Right atrium auricular region (tissue), 2 donors: Measurements from ENCODE around the gene ADGRG6. TPM values are rescaled to one million over a fixed set of nuclear protein-coding genes. Genes with fewer than 3 reads are reported as not detected.

Source experiments
- DNase-seq: peaks from one replicate; pipeline ENCODE4 v3.0.0-alpha.2; 2019; ENCODE audit warnings: low spot score
- H3K27ac ChIP-seq, 2 donors: fragments of 200-600 bp; sonication (generic); 1 replicate in 1 of 2; 2 replicates in 1 of 2; pipeline ENCODE4 v1.5.1; 2016 to 2019
- H3K27me3 ChIP-seq, 2 donors: fragments of 200-600 bp; sonication (generic); one replicate each; pipeline versions ENCODE4 v1.5.1 to v1.6.0; 2017 to 2019
- H3K36me3 ChIP-seq: fragments of 200-600 bp; sonication (generic); one replicate; pipeline ENCODE4 v1.5.1; 2016
- H3K4me1 ChIP-seq, 2 donors: fragments of 200-600 bp; sonication (generic); one replicate each; pipeline versions ENCODE4 v1.5.1 to v1.6.0; 2017 to 2019
- H3K4me3 ChIP-seq, 2 donors: fragments of 200-600 bp; sonication (generic); 1 replicate in 1 of 2; 2 replicates in 1 of 2; pipeline ENCODE4 v1.5.1; 2017 to 2019; ENCODE audit warnings: mild to moderate bottlenecking in 1 of 2, moderate library complexity in 1 of 2
- H3K9me3 ChIP-seq, 2 donors: fragments of 200-600 bp; sonication (generic); one replicate each; pipeline ENCODE4 v1.5.1; 2019
- total RNA-seq, 2 donors: library from RNA; depleted of rRNA; stranded (reverse); fragments of >200 nt; gene quantifications; one replicate each; pipeline ENCODE4 v1.1.0, GENCODE V29; 2016
- TF ChIP-seq, protein P1 (sequence below), 2 donors: fragments of 200-600 bp; sonication (generic); IDR thresholded peaks; one replicate each; pipeline ENCODE4 v1.5.1; 2019; ENCODE audit warnings: antibody characterized with exemption in 2 of 2

The ADGRG6 gene
- total RNA-seq, 2 donors from 2014 or later, result 9.2 to 20.6 TPM

DNA sequence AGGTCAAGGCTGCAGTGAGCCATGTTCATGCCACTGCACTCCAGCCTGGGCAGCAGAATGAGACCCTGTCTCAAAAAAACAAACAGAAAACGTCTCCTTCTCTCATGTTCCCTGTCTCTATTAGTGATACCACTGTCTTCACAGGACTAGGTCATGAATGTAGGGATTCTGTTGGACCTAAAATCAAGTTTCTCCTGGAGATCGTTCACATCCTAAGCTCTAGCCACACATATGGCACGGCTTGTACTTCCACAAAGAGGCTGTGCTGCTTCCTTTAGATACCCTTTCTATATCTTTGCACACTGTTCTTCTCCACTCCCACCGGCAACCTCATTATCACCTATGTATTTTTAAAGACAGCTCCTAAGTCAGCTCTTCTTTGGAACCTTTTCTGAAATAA is 96.5 kb downstream of the ADGRG6 start:
- H3K4me1 ChIP-seq, result no peaks in the 10 kb centered on the region
- H3K27me3 ChIP-seq, result no peaks in the 10 kb centered on the region
- DNase-seq, result no peak
- no peak overlapping the region for H3K4me3 ChIP-seq
- TF ChIP-seq, protein P1, sequence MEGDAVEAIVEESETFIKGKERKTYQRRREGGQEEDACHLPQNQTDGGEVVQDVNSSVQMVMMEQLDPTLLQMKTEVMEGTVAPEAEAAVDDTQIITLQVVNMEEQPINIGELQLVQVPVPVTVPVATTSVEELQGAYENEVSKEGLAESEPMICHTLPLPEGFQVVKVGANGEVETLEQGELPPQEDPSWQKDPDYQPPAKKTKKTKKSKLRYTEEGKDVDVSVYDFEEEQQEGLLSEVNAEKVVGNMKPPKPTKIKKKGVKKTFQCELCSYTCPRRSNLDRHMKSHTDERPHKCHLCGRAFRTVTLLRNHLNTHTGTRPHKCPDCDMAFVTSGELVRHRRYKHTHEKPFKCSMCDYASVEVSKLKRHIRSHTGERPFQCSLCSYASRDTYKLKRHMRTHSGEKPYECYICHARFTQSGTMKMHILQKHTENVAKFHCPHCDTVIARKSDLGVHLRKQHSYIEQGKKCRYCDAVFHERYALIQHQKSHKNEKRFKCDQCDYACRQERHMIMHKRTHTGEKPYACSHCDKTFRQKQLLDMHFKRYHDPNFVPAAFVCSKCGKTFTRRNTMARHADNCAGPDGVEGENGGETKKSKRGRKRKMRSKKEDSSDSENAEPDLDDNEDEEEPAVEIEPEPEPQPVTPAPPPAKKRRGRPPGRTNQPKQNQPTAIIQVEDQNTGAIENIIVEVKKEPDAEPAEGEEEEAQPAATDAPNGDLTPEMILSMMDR (IDR thresholded peaks at IDR 0.05), result no peak
- no peaks in the 10 kb centered on the region for H3K36me3 ChIP-seq
- no peak overlapping the region for H3K27ac ChIP-seq
- no peaks in the 10 kb centered on the region for H3K9me3 ChIP-seq

DNA sequence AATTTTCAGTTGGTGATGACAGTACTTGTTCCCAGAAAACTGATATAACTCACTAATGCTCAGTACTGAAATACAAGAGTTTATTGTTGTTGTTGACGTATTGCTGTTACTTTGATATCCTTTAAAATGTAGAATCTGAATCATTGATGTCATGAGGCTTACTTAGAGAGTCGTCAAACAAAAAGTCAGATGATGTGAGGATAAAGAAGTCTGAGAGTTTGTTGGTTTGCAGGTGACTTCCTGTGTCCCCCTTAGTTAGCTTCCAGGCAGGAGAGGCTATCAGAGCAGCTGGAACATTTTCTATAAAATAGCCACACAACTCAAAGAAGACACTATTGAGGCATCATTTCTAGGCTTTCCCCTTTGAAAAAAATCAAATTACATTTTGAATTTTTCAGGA is 97.9 kb downstream of the ADGRG6 start:
- Histone ChIP-seq H3K9me3 (no peaks in the 10 kb centered on the region), H3K36me3 (no peaks in the 10 kb centered on the region), H3K27ac (no peak overlapping the region), H3K4me1 (no peaks in the 10 kb centered on the region), H3K4me3 (no peak overlapping the region), H3K27me3 (no peaks in the 10 kb centered on the region)
- no peak for DNase-seq
- TF ChIP-seq, protein P1 (IDR thresholded peaks at IDR 0.05), result no peak

DNA sequence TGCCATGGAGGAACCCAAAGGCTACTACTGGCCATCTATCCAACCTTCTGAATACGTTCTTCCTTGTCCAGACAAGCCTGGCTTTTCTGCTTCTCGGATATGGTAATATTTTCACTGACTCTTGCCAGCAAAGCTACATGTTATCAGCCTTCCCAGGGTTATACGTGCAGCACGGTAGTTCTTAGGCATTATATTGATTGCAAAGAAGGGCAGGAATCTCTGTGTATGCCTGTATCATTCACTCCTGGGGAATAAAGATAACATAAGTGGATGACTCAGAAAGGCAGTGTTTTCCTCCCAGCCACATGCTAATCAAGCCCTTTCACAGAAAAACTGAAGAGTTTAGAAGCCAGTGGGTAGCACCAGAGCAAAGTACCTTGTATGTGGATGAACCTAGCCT is 98.7 kb downstream of the ADGRG6 start:
- H3K4me3 ChIP-seq, result no peak overlapping the region
- DNase-seq, result no peak
- H3K27me3 ChIP-seq, result no peaks in the 10 kb centered on the region
- H3K4me1 ChIP-seq, result no peaks in the 10 kb centered on the region
- no peaks in the 10 kb centered on the region for H3K9me3 ChIP-seq
- no peak overlapping the region for H3K27ac ChIP-seq
- TF ChIP-seq, protein P1 (IDR thresholded peaks at IDR 0.05), result no peak
- H3K36me3 ChIP-seq, result no peaks in the 10 kb centered on the region

DNA sequence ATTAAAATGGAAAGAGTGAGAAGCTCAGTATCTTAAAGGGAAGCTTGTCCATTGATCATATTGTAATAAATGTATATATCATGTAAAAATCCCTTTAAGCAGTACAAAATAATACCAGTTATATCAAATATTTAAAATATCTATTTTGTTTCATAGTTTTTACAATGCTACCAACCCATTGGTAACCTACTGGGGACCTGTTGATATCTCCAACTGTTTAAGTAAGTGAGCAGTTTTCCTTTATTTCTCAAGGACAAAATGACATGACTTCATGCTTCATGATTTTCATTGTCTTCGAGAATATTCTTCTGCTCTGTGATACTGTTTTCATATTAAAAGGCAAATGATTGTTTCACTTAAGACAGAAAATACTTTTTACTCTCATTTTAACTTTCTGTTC is 100.0 kb downstream of the ADGRG6 start:
- H3K4me3 ChIP-seq, result no peak overlapping the region
- no peak for DNase-seq
- H3K9me3 ChIP-seq, result no peaks in the 10 kb centered on the region
- H3K27ac ChIP-seq, result no peak overlapping the region
- H3K36me3 ChIP-seq, result no peaks in the 10 kb centered on the region
- TF ChIP-seq, protein P1 (IDR thresholded peaks at IDR 0.05), result no peak
- no peaks in the 10 kb centered on the region for H3K27me3 ChIP-seq
- H3K4me1 ChIP-seq, result no peaks in the 10 kb centered on the region

DNA sequence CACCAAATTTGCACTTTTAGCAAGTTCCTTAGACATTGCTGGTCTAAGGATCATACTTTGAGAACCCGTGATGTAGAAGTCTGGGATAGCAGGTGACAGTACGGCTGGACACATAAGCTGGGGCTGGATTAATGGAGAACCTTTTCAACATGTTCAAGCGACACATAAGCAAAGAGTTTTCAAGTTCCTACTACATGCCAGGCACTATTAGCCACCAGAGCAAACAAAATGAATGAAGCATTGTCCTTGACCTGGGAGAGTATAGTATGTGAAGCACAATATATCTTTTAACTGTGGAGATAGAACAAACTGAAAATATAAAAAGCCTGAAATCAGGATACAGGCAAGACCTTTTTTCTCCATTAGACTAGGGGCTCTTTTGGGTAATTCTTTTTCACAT is 102.9 kb downstream of the ADGRG6 start:
- Histone ChIP-seq H3K9me3 (no peaks in the 10 kb centered on the region), H3K4me3 (no peak overlapping the region), H3K27ac (no peak overlapping the region), H3K4me1 (no peaks in the 10 kb centered on the region), H3K27me3 (no peaks in the 10 kb centered on the region), H3K36me3 (no peaks in the 10 kb centered on the region)
- TF ChIP-seq, protein P1 (IDR thresholded peaks at IDR 0.05), result no peak
- DNase-seq, result no peak

DNA sequence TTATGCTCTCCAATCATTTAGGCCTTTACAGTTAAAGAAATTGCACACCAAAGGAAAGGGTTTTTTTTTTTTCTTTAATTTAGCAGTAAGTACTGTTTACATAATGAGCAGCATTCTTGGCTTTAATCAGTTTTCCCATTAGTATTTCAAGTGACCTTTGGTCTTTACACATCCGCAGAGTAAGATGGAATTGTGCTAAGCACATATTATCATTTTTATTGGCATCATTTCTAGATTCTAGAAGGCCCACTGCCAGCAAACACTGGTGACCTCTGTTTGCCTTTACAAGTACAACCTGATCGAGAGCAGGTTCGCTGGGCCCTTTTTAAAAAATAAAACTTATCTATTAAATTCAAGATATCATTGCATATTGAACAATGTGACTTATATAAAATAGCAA is 104.3 kb downstream of the ADGRG6 start:
- Histone ChIP-seq H3K9me3 (no peaks in the 10 kb centered on the region), H3K36me3 (no peaks in the 10 kb centered on the region), H3K27me3 (no peaks in the 10 kb centered on the region), H3K4me1 (no peaks in the 10 kb centered on the region), H3K4me3 (no peak overlapping the region), H3K27ac (no peak overlapping the region)
- TF ChIP-seq, protein P1 (IDR thresholded peaks at IDR 0.05), result no peak
- no peak for DNase-seq
